ENCODE data around the gene MMP14. TPM values are rescaled to one million over a fixed set of nuclear protein-coding genes. Genes with fewer than 3 reads are reported as not detected.
"Not testable (repeated sequence)": the region's sequence is repeated elsewhere in the genome, so short reads cannot be mapped to it uniquely, and the experiment has no call there.

The MMP14 gene
- total and polyA plus RNA-seq, 2 of the 8 experiments (the other 6 are each of a cell fraction or from before 2014, with no cell fraction given), result 58.2 to 86.8 TPM

- H4K8ac ChIP-seq (ENCODE audit: extremely low read depth, insufficient read depth, low read length); H3K4me2 ChIP-seq (ENCODE audit: insufficient read depth in 1 of 2, low read depth in 2 of 2, low read length in 2 of 2); H3K23me2 ChIP-seq (ENCODE audit: low read depth, low read length); H4K20me1 ChIP-seq (replicated peaks in 1 of 2; ENCODE audit: control insufficient read depth in 1 of 2, insufficient read depth in 2 of 2, low read length in 2 of 2); H3K79me2 ChIP-seq (ENCODE audit: control insufficient read depth in 1 of 2, insufficient read depth in 2 of 2, low read length in 2 of 2); H2AK5ac ChIP-seq (ENCODE audit: low read depth, low read length); H3K18ac ChIP-seq (ENCODE audit: extremely low read depth, low read length); H2BK12ac ChIP-seq (ENCODE audit: low read depth, low read length); H3K9me3 ChIP-seq (ENCODE audit: insufficient read depth in 2 of 2, low read depth in 1 of 2, low read length in 1 of 2); H3K27me3 ChIP-seq (replicated peaks in 1 of 4; ENCODE audit: control insufficient read depth in 3 of 4, extremely low read depth in 1 of 4, insufficient read depth in 3 of 4, low read length in 3 of 4); H2BK120ac ChIP-seq (replicated peaks; ENCODE audit: low read depth, low read length); H3K4me1 ChIP-seq (replicated peaks in 1 of 4; ENCODE audit: control insufficient read depth in 3 of 4, insufficient read depth in 4 of 4, low read length in 3 of 4); H3K4me3 ChIP-seq (ENCODE audit: extremely low read depth in 1 of 4, insufficient read depth in 2 of 4, low read depth in 3 of 4, low read length in 4 of 4); H2BK5ac ChIP-seq (ENCODE audit: low read depth, low read length); H4K91ac ChIP-seq (replicated peaks; ENCODE audit: insufficient read length, low read length); H3K79me1 ChIP-seq (ENCODE audit: low read depth, low read length); H3K23ac ChIP-seq (ENCODE audit: insufficient read length); H3K9ac ChIP-seq (replicated peaks in 1 of 4; ENCODE audit: extremely low read depth in 1 of 4, low read depth in 3 of 4, low read length in 3 of 4); H3K56ac ChIP-seq (replicated peaks; ENCODE audit: insufficient read length, low read depth, low read length); H4K5ac ChIP-seq (ENCODE audit: insufficient read length, low read depth, low read length); DNase-seq (ENCODE audit: low read depth in 1 of 2, low spot score in 2 of 2); H3K4ac ChIP-seq (replicated peaks; ENCODE audit: insufficient read length, low read depth, low read length); H3K27ac ChIP-seq (ENCODE audit: low read depth, low read length); H3K14ac ChIP-seq (ENCODE audit: insufficient read length); H3K36me3 ChIP-seq (ENCODE audit: control insufficient read depth in 2 of 4, insufficient read depth in 4 of 4, low read length in 3 of 4); FAIRE-seq; H2BK15ac ChIP-seq (ENCODE audit: low read length); H2BK20ac ChIP-seq (ENCODE audit: low read length); H2AFZ ChIP-seq (ENCODE audit: low read length): not testable (repeated sequence)
- CTCF ChIA-PET (ENCODE audit: partially characterized antibody), result interaction anchor here (0.6 to 56.0 kb wide), 8 partner anchors 9 to 743 kb away, joined by 3 to 1562 read pairs (median 4); partner anchors contain the start of genes LRP10, MMP14, MRPL52 and SLC7A7
- WGBS, 2 experiments (ENCODE audit: extremely low coverage in 1 of 2, insufficient coverage in 1 of 2, insufficient read length in 1 of 2, insufficient replicate concordance in 2 of 2, low coverage in 1 of 2, low lambda C conversion rate in 2 of 2, missing lambda C conversion rate in 1 of 2), result 83% methylated on average over 3 of the region's 3 CpGs; no CpG with 5 or more reads in 1 of the 2 experiments
- POLR2A ChIA-PET (ENCODE audit: partially characterized antibody), result interaction anchor here (0.5 to 0.9 kb wide), 2 partner anchors 17 to 94 kb away, joined by 3 to 4 read pairs; partner anchors contain the start of gene OXA1L
These were observed 24.0 kb downstream of the MMP14 start for GRCh38 chr14:22860377-22860776.

Measured in H1 (cell line).